Tongue (tissue), 2 donors: ENCODE results near the gene SEC22C. TPM values are rescaled to one million over a fixed set of nuclear protein-coding genes. Genes with fewer than 3 reads are reported as not detected.
"Not testable (repeated sequence)": the region's sequence is repeated elsewhere in the genome, so short reads cannot be mapped to it uniquely, and the experiment has no call there.

Experiments
- DNase-seq: peaks from one replicate; pipeline ENCODE4 v3.0.0-alpha.2; 2015
- total RNA-seq: library from RNA; depleted of rRNA; stranded (reverse); fragments of >200 nt; gene quantifications from one replicate; pipeline ENCODE4 v1.2.3, GENCODE V29; 2014

SEC22C gene
- total RNA-seq, 1 donor from 2014 or later: 45.5 TPM

DNA sequence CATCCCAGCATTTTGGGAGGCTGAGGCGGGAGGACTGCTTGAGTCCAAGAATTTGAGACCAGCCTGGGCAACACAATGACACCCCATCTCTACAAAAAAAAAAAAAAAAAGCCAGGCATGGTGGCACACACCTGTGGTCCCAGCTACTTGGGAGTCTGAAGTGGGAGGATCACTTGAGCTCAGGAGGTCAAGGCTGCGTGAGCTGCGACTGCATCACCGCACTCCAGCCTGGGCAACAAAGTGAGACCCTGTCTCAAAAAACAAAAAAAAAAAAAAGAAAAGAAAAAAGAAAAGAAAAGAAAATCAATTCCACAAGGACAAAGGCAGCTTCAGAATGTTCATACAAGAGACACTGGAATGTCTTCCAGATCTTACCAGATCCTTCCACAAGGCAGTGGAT lies 2.4 kb downstream of the SEC22C start:
- not testable (repeated sequence) for DNase-seq

DNA sequence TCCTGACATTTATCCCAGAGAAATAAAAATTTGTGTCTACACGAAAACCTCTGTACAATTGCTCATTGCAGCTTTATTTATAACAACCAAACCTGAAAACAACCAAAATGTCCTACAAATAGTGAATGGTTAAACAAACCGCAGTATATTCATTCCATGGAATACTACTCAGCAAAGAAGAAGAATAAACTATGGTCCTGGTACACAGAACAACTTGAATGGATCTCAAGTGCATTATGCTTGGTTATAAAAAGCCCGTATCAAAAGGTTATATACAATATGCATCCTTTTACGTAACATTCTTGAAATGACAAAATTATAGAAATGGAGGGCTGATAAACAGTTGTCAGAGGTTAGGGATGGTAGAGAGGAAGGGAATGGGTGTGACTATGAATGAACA lies 3.7 kb downstream of the SEC22C start:
- no peak for DNase-seq

DNA sequence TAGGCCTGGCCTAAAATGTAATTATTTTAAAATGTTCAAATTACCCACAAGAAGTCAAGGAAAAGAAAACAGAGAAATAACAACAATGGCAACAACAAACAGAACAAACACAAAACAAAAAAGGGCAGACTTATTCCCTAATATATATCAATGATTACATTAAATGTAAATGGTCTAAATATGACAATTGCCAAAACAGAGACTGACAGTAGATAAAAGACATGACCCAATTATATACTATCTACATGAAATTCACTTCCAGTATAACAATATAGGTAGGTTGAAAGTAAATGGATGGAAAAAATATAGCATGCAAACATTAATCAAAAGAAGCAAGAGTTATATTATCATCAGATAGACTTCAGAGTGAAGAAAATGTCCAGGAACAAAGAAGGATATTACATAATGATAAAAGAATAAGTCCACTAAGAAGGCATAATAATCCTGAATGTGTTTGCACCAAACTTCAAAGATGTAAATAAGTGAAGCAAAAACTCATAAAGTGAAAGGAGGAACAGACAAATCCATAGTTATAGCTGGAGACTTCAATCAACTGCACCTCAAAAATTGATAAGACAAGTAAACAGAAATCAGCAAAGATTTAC lies 6.5 kb downstream of the SEC22C start:
- DNase-seq: no peak

DNA sequence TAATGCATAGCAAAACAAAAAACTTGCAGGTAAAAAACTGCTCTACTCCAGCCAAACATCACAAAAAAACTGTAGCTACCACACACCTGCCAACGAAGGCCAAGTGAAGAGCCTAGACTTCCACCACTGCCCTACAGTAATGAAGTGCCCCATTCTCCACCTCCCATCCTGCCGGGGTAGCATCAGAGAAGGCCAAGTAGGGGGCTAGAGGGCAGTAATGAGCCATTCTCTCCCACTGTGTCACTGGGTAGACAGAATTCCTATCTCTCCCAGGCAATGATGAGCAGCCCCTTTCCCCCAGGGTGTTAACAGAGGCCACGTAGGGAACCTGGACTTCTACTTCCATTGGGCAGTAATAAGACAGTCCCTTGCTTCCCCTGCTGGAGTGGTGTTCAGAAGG lies 9.5 kb downstream of the SEC22C start:
- DNase-seq: peak; percentile 21

DNA sequence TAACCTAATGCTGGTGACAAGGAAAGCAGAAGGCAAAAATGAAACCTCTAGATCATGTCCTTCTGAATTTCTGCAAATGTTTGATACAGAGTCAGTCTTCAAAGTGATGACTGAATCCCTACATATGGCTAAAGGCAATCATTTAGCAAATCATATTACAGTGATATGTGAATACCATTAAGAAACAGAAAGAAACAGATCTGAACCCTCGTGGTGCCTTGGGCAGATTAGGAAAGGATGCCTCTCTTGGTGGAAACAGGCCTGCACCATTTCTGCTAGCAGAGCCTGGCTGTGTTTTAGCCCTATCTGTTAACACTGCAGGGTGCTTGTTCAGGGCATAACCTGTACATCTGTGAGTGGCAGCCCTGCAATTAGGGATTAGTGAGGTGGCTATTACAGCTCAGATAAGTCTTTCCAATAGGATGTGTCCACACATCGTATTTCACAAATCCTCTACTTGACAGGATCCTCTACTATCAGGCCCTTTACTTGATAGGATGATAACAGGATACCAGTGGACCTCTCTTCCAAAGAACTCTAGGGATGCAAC lies 12.1 kb downstream of the SEC22C start:
- DNase-seq: no peak

DNA sequence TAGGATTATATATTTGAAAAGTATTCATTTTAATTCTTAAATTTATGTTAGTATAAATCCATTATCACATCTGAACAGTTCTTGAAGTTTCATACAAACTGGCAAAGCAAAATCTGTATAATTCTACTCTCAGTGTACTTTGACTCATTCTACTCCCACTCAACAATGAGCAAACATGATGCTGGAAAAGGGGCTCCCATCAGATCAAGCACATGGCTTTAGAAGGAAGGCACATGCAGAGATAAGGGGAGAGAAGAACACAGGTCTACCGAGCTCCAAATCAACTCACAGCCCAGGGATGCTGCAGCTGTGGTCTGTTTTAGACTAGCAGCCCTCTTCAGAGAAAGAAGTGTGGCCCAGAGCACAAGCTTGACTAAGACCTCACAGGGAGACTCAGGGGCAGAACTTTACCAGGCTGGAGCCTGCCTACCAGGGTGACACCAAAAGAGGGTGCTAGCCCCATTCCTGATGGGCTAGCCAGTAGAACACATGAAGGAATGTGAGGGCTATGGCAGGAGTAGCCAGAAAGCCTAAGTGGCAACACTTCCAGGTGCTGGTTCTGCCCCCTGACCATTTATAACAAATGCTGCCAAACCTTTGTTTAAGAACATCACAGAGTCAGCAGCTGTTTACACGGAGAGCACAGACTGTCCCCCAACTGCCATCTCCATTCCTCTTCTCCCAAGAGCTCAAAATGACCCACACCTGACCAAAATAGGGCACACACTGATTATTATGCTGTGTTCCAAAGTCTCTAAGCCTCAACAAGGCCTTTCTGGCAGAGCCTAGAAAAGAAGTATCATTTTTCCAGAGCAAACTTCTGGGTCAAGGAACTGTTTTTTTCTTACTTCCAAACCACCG lies 19.5 kb downstream of the SEC22C start:
- DNase-seq: no peak

DNA sequence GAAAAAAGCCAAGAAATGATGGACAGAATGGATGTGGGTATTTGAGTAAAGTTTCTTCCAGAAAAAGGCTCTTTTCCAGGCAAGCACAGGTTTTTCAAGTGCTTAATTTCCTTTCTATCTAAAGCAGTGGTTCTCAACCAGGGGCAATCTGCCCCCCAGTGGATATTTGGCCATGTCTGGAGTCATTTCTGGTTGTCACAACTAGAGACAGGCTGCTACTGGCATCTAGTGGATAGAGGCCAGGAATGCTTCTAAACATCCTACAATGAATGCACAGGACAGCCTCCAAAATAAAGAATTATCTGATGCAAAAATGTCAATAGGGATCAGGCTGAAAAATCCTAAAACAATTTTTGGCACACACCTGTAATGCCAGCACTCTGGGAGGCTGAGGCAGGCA lies 23.9 kb downstream of the SEC22C start:
- DNase-seq: no peak

DNA sequence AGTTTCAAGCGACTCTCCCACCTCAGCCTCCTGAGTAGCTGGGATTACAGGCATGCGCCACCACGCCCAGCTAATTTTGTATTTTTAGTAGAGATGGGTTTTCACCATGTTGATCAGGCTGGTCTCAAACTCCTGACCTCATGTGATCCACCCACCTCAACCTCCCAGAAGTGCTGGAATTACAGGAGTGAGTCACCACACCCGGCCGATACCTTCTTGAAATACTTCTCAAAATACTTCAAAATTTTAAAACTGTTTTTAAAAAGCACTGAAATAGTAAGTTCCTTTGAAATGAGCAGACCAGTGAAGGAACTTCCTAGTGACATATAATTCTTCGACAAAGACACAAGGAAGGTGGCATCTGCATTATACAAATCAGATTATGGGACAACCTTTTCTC lies 24.9 kb downstream of the SEC22C start:
- not testable (repeated sequence) for DNase-seq

DNA sequence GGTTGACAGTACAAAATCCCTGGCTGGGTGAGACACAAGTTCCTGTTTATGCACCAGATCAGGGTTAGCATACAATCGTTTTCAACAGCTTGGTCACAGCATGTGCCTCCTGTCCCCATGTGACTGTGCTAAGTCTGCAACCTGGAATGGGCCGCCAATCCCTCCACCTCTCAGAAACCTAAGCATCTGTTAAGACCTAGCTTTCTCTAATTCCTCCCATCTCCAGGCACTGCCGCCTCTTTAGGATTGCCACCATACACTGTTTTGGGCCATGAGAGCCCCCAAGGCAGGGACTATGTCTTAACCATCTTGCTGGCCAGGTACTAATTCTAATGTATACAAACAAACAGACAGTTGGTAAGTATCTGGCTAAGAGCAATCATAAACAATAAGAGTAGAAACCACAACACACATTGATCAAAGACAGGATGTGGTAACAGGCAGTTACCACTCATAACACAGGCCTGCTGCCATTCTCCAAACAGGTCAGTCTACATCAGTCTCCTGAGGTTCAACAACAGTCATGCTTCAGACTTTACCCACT lies 25.6 kb downstream of the SEC22C start:
- DNase-seq: no peak

DNA sequence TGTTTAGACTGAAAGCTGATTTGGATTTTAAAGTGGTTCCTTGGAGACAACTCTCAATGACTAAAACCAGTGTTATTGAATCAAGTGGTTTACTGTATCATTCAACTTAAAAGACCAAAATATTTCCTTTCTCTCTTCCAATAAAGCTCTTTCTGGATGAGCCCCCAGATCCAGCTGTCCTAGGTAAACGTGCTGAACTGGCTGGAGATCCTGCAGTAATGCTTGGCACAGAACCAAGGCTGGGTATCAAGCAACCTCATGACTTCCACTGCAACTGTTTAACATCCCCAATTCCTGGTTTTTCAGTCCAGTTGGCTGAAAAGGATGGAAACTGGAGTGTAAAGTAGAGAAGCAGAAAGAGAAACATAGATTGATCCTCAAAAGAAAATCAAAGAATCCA lies 28.9 kb downstream of the SEC22C start:
- DNase-seq: no peak

DNA sequence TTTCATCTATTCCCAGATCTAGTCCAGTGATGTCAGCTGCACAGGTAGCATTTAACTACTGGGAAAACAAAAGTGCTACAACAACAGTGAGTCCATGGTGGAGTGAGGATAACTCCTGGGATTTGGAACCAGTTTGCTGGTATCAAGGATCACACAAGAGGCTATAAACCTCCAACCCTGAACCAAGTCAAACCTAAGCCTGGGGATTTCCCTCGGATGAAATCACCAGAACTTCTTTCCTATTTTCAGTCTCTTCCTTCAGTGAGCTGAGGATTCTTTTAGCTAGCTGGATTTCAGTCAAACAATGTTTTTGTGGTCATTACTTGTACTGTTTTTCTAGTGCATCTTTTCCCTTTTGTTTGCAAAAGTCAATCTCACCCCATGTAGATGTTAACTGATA lies 31.5 kb downstream of the SEC22C start:
- no peak for DNase-seq

DNA sequence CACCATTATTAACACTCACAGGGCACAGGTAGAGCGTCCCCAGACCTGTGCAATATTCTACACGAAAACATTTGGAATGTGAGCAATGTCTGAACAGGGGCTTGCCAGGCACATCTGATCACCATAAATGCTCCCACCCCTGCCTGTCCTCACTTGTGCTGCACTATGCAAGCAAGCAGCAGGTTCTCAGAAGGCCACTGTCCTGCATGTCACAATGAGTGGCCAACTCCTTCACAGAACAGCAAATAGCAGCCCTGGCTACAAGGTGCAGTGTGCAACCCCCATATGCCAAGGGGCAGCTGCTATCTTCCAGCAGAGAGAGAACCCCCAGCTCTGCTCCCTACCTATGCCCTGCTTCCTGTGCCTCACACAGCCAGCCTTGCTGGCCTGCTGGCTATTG lies 32.6 kb downstream of the SEC22C start:
- no peak for DNase-seq

DNA sequence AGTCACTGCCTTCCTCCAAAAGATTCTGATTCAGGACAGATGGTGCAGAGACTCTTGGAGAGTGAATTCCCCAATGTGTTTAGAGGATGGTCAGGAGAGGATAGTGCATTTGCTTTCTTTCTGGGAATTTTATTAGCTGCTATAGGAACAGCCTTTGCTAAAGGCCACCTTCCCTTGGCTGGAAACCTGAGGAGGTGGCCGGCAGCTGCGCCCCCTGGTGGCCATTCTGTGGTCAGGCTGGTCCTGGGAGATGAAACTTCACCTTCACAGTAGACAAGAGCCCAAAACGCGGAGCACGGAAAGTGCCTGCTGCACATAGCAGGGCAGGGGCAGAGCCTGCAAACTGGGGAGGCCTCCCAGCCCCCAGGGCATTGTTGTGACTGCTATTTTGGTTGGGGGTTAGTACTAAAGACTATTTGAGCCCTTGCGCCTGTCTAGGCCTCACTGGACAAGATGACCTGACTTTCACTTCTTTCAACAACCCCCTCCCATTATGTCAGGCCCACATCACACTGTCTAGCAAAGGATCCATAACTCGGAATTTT lies 34.3 kb downstream of the SEC22C start:
- DNase-seq: peak; percentile 75

DNA sequence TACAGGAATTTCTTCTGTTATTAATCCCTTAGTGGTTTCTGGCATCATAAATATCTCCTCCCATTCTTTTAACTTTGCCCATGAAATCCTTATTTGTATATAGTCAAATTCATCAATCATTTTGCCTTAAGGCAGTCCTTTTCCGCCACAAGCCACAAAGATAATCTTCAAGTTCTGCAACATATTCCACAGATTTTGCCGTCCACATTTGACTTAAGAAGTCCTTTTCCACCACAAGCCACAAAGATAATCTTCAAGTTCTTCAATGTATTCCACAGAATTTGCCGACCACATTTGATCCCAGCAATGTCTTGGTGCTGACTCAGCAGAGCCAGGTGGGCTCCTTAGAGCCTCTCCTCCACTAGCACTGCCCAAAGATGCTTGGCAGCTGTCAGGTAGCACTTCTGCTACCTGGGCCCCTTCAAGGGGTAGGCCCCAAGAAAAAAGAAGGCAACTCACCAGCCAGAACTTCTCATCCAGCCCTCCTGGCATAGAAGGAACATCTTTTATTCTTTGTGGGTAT lies 35.0 kb downstream of the SEC22C start:
- DNase-seq: no peak

DNA sequence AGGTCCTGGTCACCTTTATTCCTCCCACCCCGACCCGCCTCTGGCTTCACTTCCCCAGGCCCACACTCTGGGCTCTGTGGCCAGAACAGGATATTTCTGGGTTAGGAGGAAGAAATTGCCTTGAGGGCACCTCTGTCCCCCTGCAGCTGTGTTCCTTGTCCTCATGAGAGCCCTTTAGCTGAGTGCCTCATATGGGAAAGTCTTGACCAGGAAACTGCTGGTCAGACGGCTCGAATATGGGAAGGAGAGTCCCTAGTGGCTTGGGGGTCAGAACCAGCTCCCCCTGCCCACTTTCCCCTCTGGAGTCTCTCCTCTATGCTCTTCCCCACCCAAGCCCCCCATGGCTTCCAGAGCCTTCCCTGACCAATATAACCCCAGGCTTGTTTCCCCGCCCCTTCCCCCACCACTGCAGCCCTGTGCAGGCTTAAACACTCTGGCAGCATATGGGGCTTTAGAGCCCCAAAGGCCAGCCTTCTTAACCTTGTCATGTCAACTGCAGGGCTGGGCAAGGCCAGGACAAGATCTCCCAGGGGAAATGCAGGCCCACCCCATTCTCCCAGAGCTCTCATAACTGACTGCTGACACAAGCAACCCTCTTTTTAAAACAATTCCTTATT lies 36.4 kb downstream of the SEC22C start:
- DNase-seq: no peak

DNA sequence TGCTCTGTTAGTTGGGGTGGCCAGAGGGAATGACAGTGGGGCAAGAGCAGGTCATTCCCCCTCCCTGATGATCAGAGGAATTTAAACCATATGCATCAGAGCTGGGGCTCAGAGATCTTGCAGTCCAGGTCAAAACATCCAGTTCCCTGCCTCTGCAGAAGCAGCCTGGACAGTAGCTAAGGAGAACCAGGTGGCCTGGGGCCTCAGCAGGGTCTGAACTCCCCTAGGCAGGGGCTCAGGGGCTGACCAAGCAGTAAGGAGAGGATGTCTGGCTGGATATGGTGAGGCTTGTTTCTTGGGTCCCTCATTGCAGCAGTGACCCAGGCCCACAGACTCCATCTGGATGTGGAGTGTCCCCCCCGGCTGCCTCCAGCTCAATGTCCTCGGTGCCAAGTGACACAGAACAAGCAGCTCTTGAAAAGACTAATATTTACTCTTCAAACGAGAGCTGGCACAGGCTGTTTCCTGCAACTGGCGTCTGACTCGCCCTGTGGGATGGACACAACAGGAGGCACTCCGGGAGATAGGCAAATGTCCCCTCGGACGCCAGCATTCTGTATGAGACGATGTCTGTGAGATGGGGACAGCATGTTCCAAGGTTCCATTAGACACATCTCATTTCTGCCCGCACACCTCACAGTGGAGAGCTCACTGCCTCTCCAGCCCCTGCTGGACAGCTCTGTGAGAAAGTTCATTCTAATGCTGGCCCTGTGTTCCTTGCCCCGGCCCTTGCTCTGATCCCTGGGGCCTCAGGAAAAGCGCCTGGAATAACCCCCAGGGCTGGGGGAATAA lies 37.1 kb downstream of the SEC22C start:
- DNase-seq: peak; percentile 12

DNA sequence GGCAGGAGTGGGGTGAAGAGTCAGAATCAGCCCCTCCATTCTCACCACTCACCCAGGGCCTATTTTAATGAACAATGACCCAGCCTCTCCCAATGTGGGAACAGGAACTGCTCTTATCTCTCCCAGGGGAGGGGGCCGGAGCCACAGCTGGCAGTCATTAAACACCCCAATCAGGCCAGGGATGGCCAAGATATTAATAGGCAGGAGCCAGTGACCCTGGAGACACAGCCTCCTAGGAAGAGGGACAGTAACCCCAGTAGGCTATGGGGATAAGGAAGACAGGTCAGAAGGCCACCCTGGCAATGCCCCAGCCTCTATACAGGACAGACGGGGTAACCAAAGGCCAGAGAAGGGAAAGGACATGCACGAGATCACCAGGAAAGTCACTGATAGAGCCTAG lies 40.7 kb downstream of the SEC22C start:
- DNase-seq: no peak

DNA sequence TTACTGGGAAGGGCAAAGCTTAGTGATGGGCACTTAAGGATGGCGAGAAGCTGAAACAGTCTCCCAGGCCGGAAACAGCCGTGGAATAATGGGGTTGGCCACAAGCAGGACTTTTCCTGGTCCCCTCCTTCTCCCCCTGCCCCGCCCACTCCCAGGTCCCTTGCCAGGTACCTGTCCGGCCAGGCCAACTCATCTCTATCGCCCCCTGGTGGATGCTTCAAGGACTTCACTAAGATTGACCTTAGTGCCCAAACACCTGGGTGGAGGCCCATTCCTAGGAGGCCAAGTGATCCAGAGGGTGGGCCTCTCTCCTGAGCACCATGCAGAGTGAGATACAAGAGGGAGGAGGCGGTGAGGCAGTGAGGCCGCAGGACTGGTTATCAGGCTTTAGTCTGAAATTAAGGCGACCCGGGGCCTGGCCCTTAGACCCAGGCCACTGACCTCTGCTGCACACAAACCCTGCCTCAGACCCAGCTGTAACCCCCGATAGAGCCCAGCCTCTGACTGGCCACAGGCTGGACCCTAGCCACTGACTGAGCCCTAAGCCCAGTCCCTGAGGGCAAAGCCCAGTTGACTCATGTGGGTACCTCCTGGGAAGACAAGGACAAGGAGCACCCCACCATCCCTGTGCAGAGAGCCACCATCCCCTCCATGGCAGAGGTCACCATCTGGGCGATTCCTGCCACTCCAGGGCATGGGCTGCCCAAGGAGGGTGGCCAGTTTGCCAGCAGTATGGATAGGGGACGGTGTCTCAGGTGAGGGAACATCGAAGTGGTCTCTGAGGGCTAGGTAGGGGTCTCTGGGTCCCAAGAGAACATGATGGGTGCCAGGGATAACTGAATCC lies 41.7 kb downstream of the SEC22C start:
- DNase-seq: peak; percentile 28

DNA sequence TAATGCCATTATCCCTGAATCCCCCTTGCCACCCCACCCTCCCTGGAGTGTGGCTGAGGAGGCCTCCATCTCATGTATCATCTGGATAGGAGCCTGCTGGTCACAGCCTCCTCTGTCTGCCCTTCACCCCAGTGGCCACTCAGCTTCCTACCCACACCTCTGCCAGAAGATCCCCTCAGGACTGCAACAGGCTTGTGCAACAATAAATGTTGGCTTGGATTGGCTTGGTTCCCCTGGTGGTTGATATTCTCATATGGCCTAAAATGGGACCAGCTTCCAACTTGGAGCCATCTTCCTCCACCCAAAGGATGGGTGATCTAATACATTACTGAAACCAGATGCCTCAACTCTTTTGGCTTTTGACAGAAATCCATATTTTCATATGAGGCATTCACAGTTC lies 44.4 kb downstream of the SEC22C start:
- DNase-seq: no peak

DNA sequence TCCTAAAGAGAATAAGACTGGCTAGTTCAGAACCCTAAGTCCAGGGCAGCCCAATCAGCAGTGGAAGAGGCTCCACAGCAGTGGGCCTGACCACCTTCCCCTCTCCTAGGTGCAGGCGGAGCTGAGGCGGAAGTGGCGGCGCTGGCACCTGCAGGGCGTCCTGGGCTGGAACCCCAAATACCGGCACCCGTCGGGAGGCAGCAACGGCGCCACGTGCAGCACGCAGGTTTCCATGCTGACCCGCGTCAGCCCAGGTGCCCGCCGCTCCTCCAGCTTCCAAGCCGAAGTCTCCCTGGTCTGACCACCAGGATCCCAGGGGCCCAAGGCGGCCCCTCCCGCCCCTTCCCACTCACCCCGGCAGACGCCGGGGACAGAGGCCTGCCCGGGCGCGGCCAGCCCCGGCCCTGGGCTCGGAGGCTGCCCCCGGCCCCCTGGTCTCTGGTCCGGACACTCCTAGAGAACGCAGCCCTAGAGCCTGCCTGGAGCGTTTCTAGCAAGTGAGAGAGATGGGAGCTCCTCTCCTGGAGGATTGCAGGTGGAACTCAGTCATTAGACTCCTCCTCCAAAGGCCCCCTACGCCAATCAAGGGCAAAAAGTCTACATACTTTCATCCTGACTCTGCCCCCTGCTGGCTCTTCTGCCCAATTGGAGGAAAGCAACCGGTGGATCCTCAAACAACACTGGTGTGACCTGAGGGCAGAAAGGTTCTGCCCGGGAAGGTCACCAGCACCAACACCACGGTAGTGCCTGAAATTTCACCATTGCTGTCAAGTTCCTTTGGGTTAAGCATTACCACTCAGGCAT lies 45.6 kb downstream of the SEC22C start:
- DNase-seq: no peak
